Loucy (cell line): Measurements from ENCODE around the gene TBCD.

ENCODE experiments used
- H2AFZ ChIP-seq: fragments of 200-600 bp; sonication (generic); 2 replicates; pipeline ENCODE4 v1.6.0; 2016; ENCODE audit warnings: antibody characterized with exemption, mild to moderate bottlenecking, low read length, moderate library complexity
- H3F3A ChIP-seq: fragments of 200-600 bp; 2 replicates; pipeline ENCODE4 v1.6.0; 2016; ENCODE audit warnings: antibody characterized with exemption, low read depth, mild to moderate bottlenecking
- H3K27me3 ChIP-seq: fragments of 200-600 bp; sonication (generic); 2 replicates; pipeline ENCODE4 v1.6.1; 2014; ENCODE audit warnings: low read length, mild to moderate bottlenecking; ENCODE audit not compliant: insufficient read depth, poor library complexity, severe bottlenecking
- H3K36me3 ChIP-seq: fragments of 200-600 bp; sonication (generic); 2 replicates; pipeline ENCODE4 v1.6.1; 2016; ENCODE audit warnings: low read length; ENCODE audit not compliant: insufficient read depth
- H3K4me1 ChIP-seq: fragments of 200-600 bp; sonication (generic); 2 replicates; pipeline ENCODE4 v1.5.1; 2014; ENCODE audit warnings: low read length, mild to moderate bottlenecking; ENCODE audit not compliant: insufficient read depth, poor library complexity, severe bottlenecking
- H3K4me2 ChIP-seq: fragments of 200-600 bp; sonication (generic); 2 replicates; pipeline ENCODE4 v1.6.0; 2014; ENCODE audit warnings: antibody characterized with exemption, low read length, low read depth, mild to moderate bottlenecking; ENCODE audit not compliant: poor library complexity, severe bottlenecking
- H3K4me3 ChIP-seq: fragments of 200-600 bp; sonication (generic); 2 replicates; pipeline ENCODE4 v1.5.1; 2014; ENCODE audit warnings: low read length, mild to moderate bottlenecking, mixed read lengths; ENCODE audit not compliant: poor library complexity, severe bottlenecking
- H3K79me2 ChIP-seq: fragments of 200-600 bp; sonication (generic); 2 replicates; pipeline ENCODE4 v1.6.1; 2014; ENCODE audit warnings: low read length; ENCODE audit not compliant: insufficient read depth
- H3K9ac ChIP-seq: fragments of 200-600 bp; sonication (generic); 2 replicates; pipeline ENCODE4 v1.6.0; 2014; ENCODE audit warnings: mild to moderate bottlenecking, low read depth, low read length, moderate library complexity; ENCODE audit not compliant: poor library complexity, severe bottlenecking
- H3K9me2 ChIP-seq: fragments of 200-600 bp; sonication (generic); replicated peaks from 2 replicates; pipeline ENCODE4 v1.6.1; 2016; ENCODE audit warnings: low read depth, low read length, mixed read lengths
- H3K9me3 ChIP-seq: fragments of 200-600 bp; sonication (generic); 2 replicates; pipeline ENCODE4 v1.6.1; 2014; ENCODE audit warnings: mild to moderate bottlenecking, antibody characterized with exemption, low read length, low read depth; ENCODE audit not compliant: insufficient read depth
- H4K20me1 ChIP-seq: fragments of 200-600 bp; sonication (generic); 2 replicates; pipeline ENCODE4 v1.6.0; 2014; ENCODE audit warnings: antibody characterized with exemption, low read length, mild to moderate bottlenecking; ENCODE audit not compliant: insufficient read depth, poor library complexity, severe bottlenecking
- CTCF ChIP-seq: fragments of 200-600 bp; sonication (generic); conservative IDR thresholded peaks from 2 replicates; pipeline ENCODE4 v1.5.1; 2014; ENCODE audit warnings: mild to moderate bottlenecking, antibody characterized with exemption, low read length
- EZH2phosphoT487 ChIP-seq: fragments of 200-600 bp; IDR thresholded peaks from 2 replicates; pipeline ENCODE4 v1.6.1; 2018; ENCODE audit warnings: antibody characterized with exemption, mild to moderate bottlenecking, moderate library complexity, borderline replicate concordance

The TBCD gene

DNA sequence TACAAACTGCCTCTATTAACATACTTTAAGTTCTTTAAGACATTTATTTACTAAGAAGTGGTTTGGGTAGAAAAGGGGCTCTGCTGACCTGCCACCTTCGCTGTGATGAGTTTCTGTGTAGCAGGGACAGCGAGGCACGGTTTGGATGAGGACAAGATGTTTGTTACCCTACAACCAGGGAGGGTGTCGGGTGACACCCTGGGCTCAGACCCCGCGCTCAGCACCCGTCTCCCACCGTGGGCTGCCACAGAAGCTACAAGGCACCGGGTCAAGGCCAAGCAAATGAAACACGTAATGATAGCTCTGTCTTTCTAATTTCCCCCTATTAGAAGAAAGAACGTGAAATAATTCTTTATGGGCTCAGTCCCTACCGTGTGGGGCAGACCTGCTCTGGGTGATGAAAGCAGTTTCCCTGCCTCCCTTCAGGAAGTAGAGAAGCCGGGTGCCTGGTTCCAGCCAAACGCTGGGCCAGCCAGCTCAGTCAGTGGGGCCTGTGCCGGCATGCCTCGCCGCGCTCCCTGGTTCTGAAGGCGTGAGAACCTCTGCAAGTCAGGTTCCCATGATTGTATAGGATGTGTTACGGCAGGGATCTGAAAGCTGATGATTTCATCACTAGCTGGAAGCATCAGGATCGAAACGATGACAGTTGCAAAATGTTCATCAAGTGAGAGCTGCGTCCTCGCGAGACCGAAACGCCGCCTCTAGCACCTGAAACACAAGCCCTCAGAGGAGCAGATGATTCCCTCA, 84.1 kb downstream of the TBCD start:
- no peaks in the 10 kb centered on the region; the same call in 1 of the 2 replicates for H3K79me2 ChIP-seq
- no peaks in the 10 kb centered on the region for H3K4me1 ChIP-seq
- H3K9ac ChIP-seq: no peak overlapping the region
- no peaks in the 10 kb centered on the region for H3K9me3 ChIP-seq
- TF ChIP-seq EZH2phosphoT487 (no peak), CTCF (no peak)
- peaks cover 32% of the 10 kb centered on the region; the same call in 1 of the 2 replicates for H3K36me3 ChIP-seq
- H3K9me2 ChIP-seq: no peaks in the 10 kb centered on the region
- H4K20me1 ChIP-seq: no peaks in the 10 kb centered on the region
- H3K27me3 ChIP-seq: no peaks in the 10 kb centered on the region
- H2AFZ ChIP-seq: no peak overlapping the region
- H3F3A ChIP-seq: no peaks in the 10 kb centered on the region
- no peak overlapping the region for H3K4me3 ChIP-seq
- H3K4me2 ChIP-seq: no peak overlapping the region

- Histone ChIP-seq H3K4me1 (no peaks in the 10 kb centered on the region), H4K20me1 (no peaks in the 10 kb centered on the region), H3K9ac (no peak overlapping the region), H3K9me3 (no peaks in the 10 kb centered on the region), H2AFZ (no peak overlapping the region), H3K9me2 (no peaks in the 10 kb centered on the region), H3K27me3 (no peaks in the 10 kb centered on the region), H3K36me3 (peaks cover 30% of the 10 kb centered on the region; the same call in 1 of the 2 replicates), H3K4me3 (no peak overlapping the region), H3F3A (no peaks in the 10 kb centered on the region), H3K4me2 (no peak overlapping the region), H3K79me2 (no peaks in the 10 kb centered on the region)
- TF ChIP-seq EZH2phosphoT487 (no peak), CTCF (no peak)
These were observed 85.0 kb downstream of the TBCD start for GRCh38 chr17:82836823-82837357.

GRCh38 chr17:82837586-82838320, 85.9 kb downstream of the TBCD start:
- H3K79me2 ChIP-seq: no peaks in the 10 kb centered on the region
- H3K9me2 ChIP-seq: no peaks in the 10 kb centered on the region
- H3K4me3 ChIP-seq: no peak overlapping the region
- no peak overlapping the region for H3K9ac ChIP-seq
- no peaks in the 10 kb centered on the region for H3F3A ChIP-seq
- H3K36me3 ChIP-seq: peaks cover 28% of the 10 kb centered on the region; the same call in 1 of the 2 replicates
- H3K27me3 ChIP-seq: no peaks in the 10 kb centered on the region
- H4K20me1 ChIP-seq: no peaks in the 10 kb centered on the region
- H3K4me1 ChIP-seq: no peaks in the 10 kb centered on the region
- TF ChIP-seq EZH2phosphoT487 (no peak), CTCF (no peak)
- H2AFZ ChIP-seq: no peak overlapping the region
- no peak overlapping the region for H3K4me2 ChIP-seq
- no peaks in the 10 kb centered on the region for H3K9me3 ChIP-seq
